Lower leg skin (tissue), 3 donors: ENCODE results near the gene DGLUCY.

Experiments used
- POLR2A ChIP-seq, 2 donors: fragments of 450-650 bp; IDR thresholded peaks; one replicate each; pipeline ENCODE4 v1.6.1; 2016 to 2017; ENCODE audit warnings: antibody characterized with exemption in 2 of 2, mild to moderate bottlenecking in 1 of 2, moderate library complexity in 1 of 2
- TF ChIP-seq, protein P1 (sequence below), 3 donors: fragments of 450-650 bp; IDR thresholded peaks; one replicate each; pipeline ENCODE4 v1.5.1; 2016; ENCODE audit warnings: antibody characterized with exemption in 3 of 3, mild to moderate bottlenecking in 3 of 3, moderate library complexity in 2 of 3

GRCh38 chr14:91233936-91234790 lies 120.3 kb downstream of the DGLUCY start:
- TF ChIP-seq, protein P1, sequence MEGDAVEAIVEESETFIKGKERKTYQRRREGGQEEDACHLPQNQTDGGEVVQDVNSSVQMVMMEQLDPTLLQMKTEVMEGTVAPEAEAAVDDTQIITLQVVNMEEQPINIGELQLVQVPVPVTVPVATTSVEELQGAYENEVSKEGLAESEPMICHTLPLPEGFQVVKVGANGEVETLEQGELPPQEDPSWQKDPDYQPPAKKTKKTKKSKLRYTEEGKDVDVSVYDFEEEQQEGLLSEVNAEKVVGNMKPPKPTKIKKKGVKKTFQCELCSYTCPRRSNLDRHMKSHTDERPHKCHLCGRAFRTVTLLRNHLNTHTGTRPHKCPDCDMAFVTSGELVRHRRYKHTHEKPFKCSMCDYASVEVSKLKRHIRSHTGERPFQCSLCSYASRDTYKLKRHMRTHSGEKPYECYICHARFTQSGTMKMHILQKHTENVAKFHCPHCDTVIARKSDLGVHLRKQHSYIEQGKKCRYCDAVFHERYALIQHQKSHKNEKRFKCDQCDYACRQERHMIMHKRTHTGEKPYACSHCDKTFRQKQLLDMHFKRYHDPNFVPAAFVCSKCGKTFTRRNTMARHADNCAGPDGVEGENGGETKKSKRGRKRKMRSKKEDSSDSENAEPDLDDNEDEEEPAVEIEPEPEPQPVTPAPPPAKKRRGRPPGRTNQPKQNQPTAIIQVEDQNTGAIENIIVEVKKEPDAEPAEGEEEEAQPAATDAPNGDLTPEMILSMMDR (IDR thresholded peaks at IDR 0.05), result no peak
- TF ChIP-seq POLR2A (IDR thresholded peaks at IDR 0.05), result no peak
